Endothelial cell of umbilical vein (primary cell): ENCODE results near the gene ZNF568. TPM values are rescaled to one million over a fixed set of nuclear protein-coding genes. Genes with fewer than 3 reads are reported as not detected.

Source experiments
- BruUV-seq: library from RNA; stranded (reverse); fragments of 400-500 nt; replicated peaks from 2 replicates; lab custom pipeline; 2021; lab: Mats Ljungman, UMichigan
- CTCF ChIA-PET: fragments of 300-600, 350-600 bp; sonication (Branson Sonifier 250); formaldehyde crosslinking; loops from one replicate; lab custom pipeline; 2021; ENCODE audit warnings: antibody characterized with exemption, inconsistent platforms; lab: Charles Lee
- POLR2A ChIA-PET: fragments of 300-600, 350-600 bp; sonication (Branson Sonifier 250); formaldehyde crosslinking; loops from one replicate; lab custom pipeline; 2021; ENCODE audit warnings: antibody characterized with exemption, inconsistent platforms; lab: Charles Lee
- DNase-seq: peaks from one replicate; pipeline ENCODE4 v3.0.0-alpha.2; 2011; ENCODE audit warnings: low read depth, low spot score
- FAIRE-seq: peaks from 2 replicates; lab custom pipeline; 2011; peaks lifted over from hg19 to GRCh38; lab: Jason Lieb, UNC
- H2AFZ ChIP-seq: 2 replicates; pipeline ENCODE4 v1.6.0; 2012; ENCODE audit warnings: low read depth, low read length, control low read depth, inconsistent platforms
- H3K27ac ChIP-seq: 2 replicates; pipeline ENCODE4 v1.5.1; 2011; ENCODE audit warnings: low read depth, mild to moderate bottlenecking, control low read depth, low read length, moderate library complexity; ENCODE audit not compliant: insufficient read depth
- H3K27me3 ChIP-seq, 2 experiments: 2 replicates each; pipeline versions ENCODE4 v1.6.0 to v1.6.1; 2011; ENCODE audit warnings: low read length in 2 of 2, mixed read lengths in 1 of 2; ENCODE audit not compliant: control insufficient read depth in 2 of 2, insufficient read depth in 2 of 2
- H3K36me3 ChIP-seq, 2 experiments: 2 replicates in 1 of 2; 3 replicates in 1 of 2; pipeline ENCODE4 v1.5.1; 2011; ENCODE audit warnings: low read length in 2 of 2, mild to moderate bottlenecking in 1 of 2, moderate library complexity in 1 of 2; ENCODE audit not compliant: control insufficient read depth in 2 of 2, insufficient read depth in 2 of 2; ENCODE audit errors: extremely low read depth in 1 of 2
- H3K4me1 ChIP-seq: 3 replicates; pipeline ENCODE4 v1.5.1; 2011; ENCODE audit warnings: mild to moderate bottlenecking, low read length; ENCODE audit not compliant: control insufficient read depth, insufficient read depth; ENCODE audit errors: extremely low read depth
- H3K4me2 ChIP-seq: 2 replicates; pipeline ENCODE4 v1.6.1; 2011; ENCODE audit warnings: low read length, control low read depth, mixed read lengths; ENCODE audit not compliant: insufficient read depth
- H3K4me3 ChIP-seq, 3 experiments: fragments of 200-600 bp in 1 of 3; sonication (generic), shearing (Covaris generic) in 1 of 3; replicated peaks in 1 of 3; 2 replicates each; pipeline ENCODE4 v1.5.1; 2011 to 2016; ENCODE audit warnings: control low read depth in 3 of 3, low read length in 3 of 3, mild to moderate bottlenecking in 2 of 3, inconsistent platforms in 1 of 3, low read depth in 1 of 3, moderate library complexity in 1 of 3; ENCODE audit not compliant: insufficient read depth in 1 of 3
- H3K79me2 ChIP-seq: 2 replicates; pipeline ENCODE4 v1.6.0; 2012; ENCODE audit warnings: low read length, inconsistent platforms; ENCODE audit not compliant: control insufficient read depth, insufficient read depth
- H3K9ac ChIP-seq: replicated peaks from 2 replicates; pipeline ENCODE3; 2011; ENCODE audit warnings: low read length, control low read depth; ENCODE audit not compliant: insufficient read depth; ENCODE audit errors: extremely low read depth
- H3K9me1 ChIP-seq: replicated peaks from 3 replicates; pipeline ENCODE4 v1.6.0; 2011; ENCODE audit warnings: mild to moderate bottlenecking, low read length; ENCODE audit not compliant: control insufficient read depth, insufficient read depth; ENCODE audit errors: extremely low read depth
- H3K9me3 ChIP-seq: replicated peaks from 2 replicates; pipeline ENCODE4 v1.5.1; 2012; ENCODE audit warnings: low read length, inconsistent platforms; ENCODE audit not compliant: control insufficient read depth, insufficient read depth
- H4K20me1 ChIP-seq: replicated peaks from 2 replicates; pipeline ENCODE3; 2011; ENCODE audit warnings: mild to moderate bottlenecking, low read length; ENCODE audit not compliant: control insufficient read depth, insufficient read depth; ENCODE audit errors: extremely low read depth
- EZH2 ChIP-seq: IDR thresholded peaks from 2 replicates; pipeline ENCODE4 v1.6.1; 2012; ENCODE audit warnings: borderline replicate concordance, low read depth, mild to moderate bottlenecking, moderate library complexity, low read length, inconsistent platforms; ENCODE audit not compliant: severe bottlenecking
- FOS ChIP-seq: IDR thresholded peaks from 2 replicates; pipeline ENCODE4 v1.6.1; 2011; ENCODE audit warnings: mild to moderate bottlenecking, low read length, moderate library complexity, borderline replicate concordance; ENCODE audit not compliant: insufficient read depth
- GATA2 ChIP-seq: IDR thresholded peaks from 2 replicates; pipeline ENCODE4 v1.7.0; 2011; ENCODE audit warnings: low read depth, mild to moderate bottlenecking, moderate library complexity, mixed read lengths, low read length; ENCODE audit not compliant: insufficient read length, insufficient read depth
- JUN ChIP-seq: IDR thresholded peaks from 2 replicates; pipeline ENCODE4 v1.6.1; 2011; ENCODE audit warnings: borderline replicate concordance, low read depth; ENCODE audit not compliant: insufficient read length, insufficient read depth
- MYC ChIP-seq: IDR thresholded peaks from one replicate; pipeline ENCODE4 v1.6.1; 2011; ENCODE audit warnings: mild to moderate bottlenecking, low read depth, low read length
- POLR2A ChIP-seq: IDR thresholded peaks from 2 replicates; pipeline ENCODE4 v1.6.1; 2012; ENCODE audit warnings: low read depth, mild to moderate bottlenecking, control low read depth, low read length
- POLR2AphosphoS5 ChIP-seq: IDR thresholded peaks from 2 replicates; pipeline ENCODE4 v1.6.1; 2012; ENCODE audit warnings: low read depth, mild to moderate bottlenecking, control low read depth, low read length, moderate library complexity; ENCODE audit not compliant: insufficient read depth
- dilution Hi-C: fragments of 300-500 bp; cut with MboI; formaldehyde crosslinking; loops from one replicate; pipeline ENCODE4 v1.15.0; 2019; ENCODE audit warnings: low sequenced_read_pairs; ENCODE audit not compliant: extremely low pct_ligation_motif_present
- intact Hi-C: fragments of 100-400 bp; cut with micrococcal nuclease; formaldehyde crosslinking; loops from one replicate; pipeline ENCODE4 v1.10.0; 2022
- polyA plus RNA-seq, 4 experiments: library from polyadenylated mRNA; depleted of rRNA in 3 of 4; stranded (reverse) in 3 of 4; unstranded in 1 of 4; fragments of >200 nt; gene quantifications; 2 replicates each; pipeline versions ENCODE4 v1.2.1 to v1.2.3, GENCODE V29; 2011 to 2012; ENCODE audit warnings: missing spikeins in 1 of 4
- total RNA-seq: library from RNA; stranded (reverse); gene quantifications from 2 replicates; pipeline ENCODE4 v1.2.3, GENCODE V29; 2021
- TF ChIP-seq, protein P1 (sequence below): IDR thresholded peaks from 2 replicates; pipeline ENCODE4 v1.6.1; 2011; ENCODE audit not compliant: insufficient read depth, insufficient read length
- TF ChIP-seq, protein P2 (sequence below), 2 donors: IDR thresholded peaks; 1 replicate in 1 of 2; 2 replicates in 1 of 2; pipeline ENCODE4 v1.5.1; 2011; ENCODE audit warnings: low read length in 2 of 2, mild to moderate bottlenecking in 2 of 2, moderate library complexity in 2 of 2, control low read depth in 1 of 2, inconsistent platforms in 1 of 2, low read depth in 1 of 2; ENCODE audit not compliant: insufficient read depth in 1 of 2; ENCODE audit errors: extremely low read depth in 1 of 2

Gene ZNF568
- total and polyA plus RNA-seq, 2 donors (not counting 3 experiments of a cell fraction or from before 2014, with no cell fraction given): 3.1 to 6.4 TPM

DNA sequence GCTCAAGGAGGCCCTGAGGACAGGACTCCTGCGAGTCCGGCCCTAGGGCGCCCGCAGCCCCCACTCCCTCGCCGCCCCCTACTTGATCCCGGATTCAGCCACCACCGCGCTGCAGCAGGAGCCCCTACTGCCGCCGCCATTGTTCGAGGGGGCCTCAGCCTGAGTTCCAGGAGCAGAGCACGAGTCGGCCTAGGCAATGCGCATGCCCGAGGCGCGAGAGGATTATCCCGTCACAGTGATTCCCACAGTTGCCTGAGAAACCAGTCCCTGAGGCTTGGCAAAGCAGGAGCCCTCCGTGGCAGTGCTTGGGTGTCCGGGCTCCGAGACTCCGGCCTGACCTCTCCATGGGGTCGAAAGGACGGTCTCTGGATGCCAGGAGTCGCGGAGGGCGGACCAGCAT lies 93.7 kb downstream of the ZNF568 start:
- TF ChIP-seq GATA2 (no peak), JUN (no peak), MYC (no peak), POLR2A (no peak), EZH2 (no peak), POLR2AphosphoS5 (no peak), FOS (no peak)
- TF ChIP-seq, protein P1, sequence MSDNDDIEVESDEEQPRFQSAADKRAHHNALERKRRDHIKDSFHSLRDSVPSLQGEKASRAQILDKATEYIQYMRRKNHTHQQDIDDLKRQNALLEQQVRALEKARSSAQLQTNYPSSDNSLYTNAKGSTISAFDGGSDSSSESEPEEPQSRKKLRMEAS: no peak
- TF ChIP-seq, protein P2, sequence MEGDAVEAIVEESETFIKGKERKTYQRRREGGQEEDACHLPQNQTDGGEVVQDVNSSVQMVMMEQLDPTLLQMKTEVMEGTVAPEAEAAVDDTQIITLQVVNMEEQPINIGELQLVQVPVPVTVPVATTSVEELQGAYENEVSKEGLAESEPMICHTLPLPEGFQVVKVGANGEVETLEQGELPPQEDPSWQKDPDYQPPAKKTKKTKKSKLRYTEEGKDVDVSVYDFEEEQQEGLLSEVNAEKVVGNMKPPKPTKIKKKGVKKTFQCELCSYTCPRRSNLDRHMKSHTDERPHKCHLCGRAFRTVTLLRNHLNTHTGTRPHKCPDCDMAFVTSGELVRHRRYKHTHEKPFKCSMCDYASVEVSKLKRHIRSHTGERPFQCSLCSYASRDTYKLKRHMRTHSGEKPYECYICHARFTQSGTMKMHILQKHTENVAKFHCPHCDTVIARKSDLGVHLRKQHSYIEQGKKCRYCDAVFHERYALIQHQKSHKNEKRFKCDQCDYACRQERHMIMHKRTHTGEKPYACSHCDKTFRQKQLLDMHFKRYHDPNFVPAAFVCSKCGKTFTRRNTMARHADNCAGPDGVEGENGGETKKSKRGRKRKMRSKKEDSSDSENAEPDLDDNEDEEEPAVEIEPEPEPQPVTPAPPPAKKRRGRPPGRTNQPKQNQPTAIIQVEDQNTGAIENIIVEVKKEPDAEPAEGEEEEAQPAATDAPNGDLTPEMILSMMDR (IDR thresholded peaks at IDR 0.05; ENCODE audit: extremely low read depth in 1 of 2, insufficient read depth in 1 of 2, low read depth in 1 of 2, low read length in 2 of 2): no peak
- Histone ChIP-seq H3K9me1 (no peaks in the 10 kb centered on the region), H3K36me3 (no peaks in the 10 kb centered on the region), H3K27me3 (no peaks in the 10 kb centered on the region), H3K79me2 (no peaks in the 10 kb centered on the region), H2AFZ (no peak overlapping the region), H3K4me3 (no peak overlapping the region), H3K27ac (no peak overlapping the region), H4K20me1 (no peaks in the 10 kb centered on the region), H3K4me2 (no peak overlapping the region), H3K4me1 (no peaks in the 10 kb centered on the region), H3K9me3 (peaks cover 6% of the 10 kb centered on the region), H3K9ac (no peak overlapping the region)
- intact Hi-C loops (no loop called here), dilution Hi-C loops (no loop called here)
- ChIA-PET POLR2A (no interaction called here), CTCF (no interaction called here)
- FAIRE-seq: no peak
- DNase-seq: no peak
- BruUV-seq: no TSS peak
